Measurements from ENCODE around the gene TRIM15. TPM values are rescaled to one million over a fixed set of nuclear protein-coding genes. Genes with fewer than 3 reads are reported as not detected.

TRIM15 gene
- total RNA-seq, 1 experiment from 2014 or later, result 0.35 TPM

DNA sequence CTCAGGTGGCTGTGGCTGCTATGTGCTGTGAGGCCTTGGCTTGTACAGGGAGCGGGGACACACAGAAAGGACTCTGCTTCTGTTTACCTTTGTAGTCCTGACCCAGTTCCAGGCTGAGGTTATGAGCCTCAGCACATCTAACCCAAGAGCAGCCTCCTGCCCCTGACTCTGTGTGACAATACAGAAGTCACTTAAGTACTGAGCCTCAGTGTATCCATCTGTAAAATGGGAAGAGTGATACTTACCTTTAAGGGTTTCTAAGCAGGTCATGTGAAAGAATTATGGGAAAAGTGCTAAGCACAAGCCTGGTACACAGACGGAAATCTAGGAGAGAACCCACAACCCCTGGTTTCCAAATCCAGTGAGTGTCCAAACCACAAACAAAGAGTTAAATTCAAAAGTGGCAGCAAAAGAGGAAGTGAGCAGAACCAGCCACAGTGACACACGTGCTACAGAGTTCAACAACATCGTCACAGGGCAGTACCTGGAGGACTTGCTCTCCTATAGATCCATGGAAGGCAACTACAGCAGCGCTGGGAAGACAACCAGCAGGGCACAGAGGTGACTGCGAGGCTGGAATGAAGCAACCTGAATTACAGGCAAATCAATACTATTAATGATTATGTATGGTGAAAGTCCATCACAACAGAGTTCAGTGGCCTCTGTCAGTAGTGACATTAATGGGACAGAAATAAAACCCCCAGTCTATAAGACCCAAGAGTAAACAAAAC is 37.4 kb downstream of the TRIM15 start:
- ChIA-PET POLR2A (no interaction called here), CTCF (no interaction called here)
- no peak overlapping the region for H3K27ac Mint-ChIP-seq
- peaks cover 3% of the 10 kb centered on the region; the same call in 1 of the 2 replicates for H3K27me3 Mint-ChIP-seq (ENCODE audit: low read depth)
- H3K9me3 Mint-ChIP-seq, result no peaks in the 10 kb centered on the region
- DNase-seq (ENCODE audit: low spot score), result no peak
- peaks cover 34% of the 10 kb centered on the region for H3K36me3 Mint-ChIP-seq
- peaks cover 40% of the 10 kb centered on the region for H3K4me1 Mint-ChIP-seq
- TF ChIP-seq SP1 (CRISPR knock-in tag; conservative IDR thresholded peaks at IDR 0.05), result no peak
- TF ChIP-seq JAZF1 (CRISPR knock-in tag; IDR thresholded peaks at IDR 0.05), result no peak
- no peak for TF ChIP-seq EMX1 (CRISPR knock-in tag; IDR thresholded peaks at IDR 0.05)
- no peak for TF ChIP-seq ZNF396 (CRISPR knock-in tag; IDR thresholded peaks at IDR 0.05; ENCODE audit: borderline replicate concordance)
- TF ChIP-seq, protein P1, sequence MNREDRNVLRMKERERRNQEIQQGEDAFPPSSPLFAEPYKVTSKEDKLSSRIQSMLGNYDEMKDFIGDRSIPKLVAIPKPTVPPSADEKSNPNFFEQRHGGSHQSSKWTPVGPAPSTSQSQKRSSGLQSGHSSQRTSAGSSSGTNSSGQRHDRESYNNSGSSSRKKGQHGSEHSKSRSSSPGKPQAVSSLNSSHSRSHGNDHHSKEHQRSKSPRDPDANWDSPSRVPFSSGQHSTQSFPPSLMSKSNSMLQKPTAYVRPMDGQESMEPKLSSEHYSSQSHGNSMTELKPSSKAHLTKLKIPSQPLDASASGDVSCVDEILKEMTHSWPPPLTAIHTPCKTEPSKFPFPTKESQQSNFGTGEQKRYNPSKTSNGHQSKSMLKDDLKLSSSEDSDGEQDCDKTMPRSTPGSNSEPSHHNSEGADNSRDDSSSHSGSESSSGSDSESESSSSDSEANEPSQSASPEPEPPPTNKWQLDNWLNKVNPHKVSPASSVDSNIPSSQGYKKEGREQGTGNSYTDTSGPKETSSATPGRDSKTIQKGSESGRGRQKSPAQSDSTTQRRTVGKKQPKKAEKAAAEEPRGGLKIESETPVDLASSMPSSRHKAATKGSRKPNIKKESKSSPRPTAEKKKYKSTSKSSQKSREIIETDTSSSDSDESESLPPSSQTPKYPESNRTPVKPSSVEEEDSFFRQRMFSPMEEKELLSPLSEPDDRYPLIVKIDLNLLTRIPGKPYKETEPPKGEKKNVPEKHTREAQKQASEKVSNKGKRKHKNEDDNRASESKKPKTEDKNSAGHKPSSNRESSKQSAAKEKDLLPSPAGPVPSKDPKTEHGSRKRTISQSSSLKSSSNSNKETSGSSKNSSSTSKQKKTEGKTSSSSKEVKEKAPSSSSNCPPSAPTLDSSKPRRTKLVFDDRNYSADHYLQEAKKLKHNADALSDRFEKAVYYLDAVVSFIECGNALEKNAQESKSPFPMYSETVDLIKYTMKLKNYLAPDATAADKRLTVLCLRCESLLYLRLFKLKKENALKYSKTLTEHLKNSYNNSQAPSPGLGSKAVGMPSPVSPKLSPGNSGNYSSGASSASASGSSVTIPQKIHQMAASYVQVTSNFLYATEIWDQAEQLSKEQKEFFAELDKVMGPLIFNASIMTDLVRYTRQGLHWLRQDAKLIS (CRISPR knock-in tag; IDR thresholded peaks at IDR 0.05; ENCODE audit: borderline replicate concordance), result no peak
- no peak for TF ChIP-seq NFATC4 (CRISPR knock-in tag; IDR thresholded peaks at IDR 0.05)
- TF ChIP-seq TP53 (CRISPR knock-in tag; IDR thresholded peaks at IDR 0.05), result no peak
- TF ChIP-seq ZNF232 (CRISPR knock-in tag; IDR thresholded peaks at IDR 0.05), result no peak
- H3K4me3 Mint-ChIP-seq, result no peak overlapping the region
- no peak for ATAC-seq

DNA sequence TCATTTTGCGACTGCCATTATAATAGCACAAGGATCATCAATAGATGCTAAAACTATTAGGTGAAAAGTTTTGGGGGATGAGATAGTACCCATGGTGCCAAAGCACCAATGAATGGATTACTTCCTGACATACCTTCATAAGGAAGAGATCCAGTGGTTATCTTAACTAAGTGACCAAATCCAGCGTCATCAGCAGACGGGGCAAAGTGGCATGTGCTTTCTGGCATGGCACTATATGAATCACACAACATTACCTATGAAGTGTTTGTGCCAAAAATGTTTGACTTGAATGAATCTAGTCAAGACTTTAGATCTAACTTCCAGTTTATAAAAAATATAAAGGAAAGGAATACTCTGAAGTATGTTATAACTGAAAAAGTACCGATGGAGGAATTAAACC is 39.0 kb downstream of the TRIM15 start:
- ChIA-PET CTCF (no interaction called here), POLR2A (no interaction called here)
- DNase-seq (ENCODE audit: low spot score) (no peak), ATAC-seq (no peak)
- no peaks in the 10 kb centered on the region for H3K9me3 Mint-ChIP-seq
- H3K4me1 Mint-ChIP-seq, result peaks cover 55% of the 10 kb centered on the region
- H3K27ac Mint-ChIP-seq, result no peak overlapping the region
- H3K36me3 Mint-ChIP-seq, result peaks cover 28% of the 10 kb centered on the region
- H3K4me3 Mint-ChIP-seq, result no peak overlapping the region
- H3K27me3 Mint-ChIP-seq (ENCODE audit: low read depth), result peaks cover 3% of the 10 kb centered on the region; the same call in 1 of the 2 replicates
- TF ChIP-seq, protein P2, sequence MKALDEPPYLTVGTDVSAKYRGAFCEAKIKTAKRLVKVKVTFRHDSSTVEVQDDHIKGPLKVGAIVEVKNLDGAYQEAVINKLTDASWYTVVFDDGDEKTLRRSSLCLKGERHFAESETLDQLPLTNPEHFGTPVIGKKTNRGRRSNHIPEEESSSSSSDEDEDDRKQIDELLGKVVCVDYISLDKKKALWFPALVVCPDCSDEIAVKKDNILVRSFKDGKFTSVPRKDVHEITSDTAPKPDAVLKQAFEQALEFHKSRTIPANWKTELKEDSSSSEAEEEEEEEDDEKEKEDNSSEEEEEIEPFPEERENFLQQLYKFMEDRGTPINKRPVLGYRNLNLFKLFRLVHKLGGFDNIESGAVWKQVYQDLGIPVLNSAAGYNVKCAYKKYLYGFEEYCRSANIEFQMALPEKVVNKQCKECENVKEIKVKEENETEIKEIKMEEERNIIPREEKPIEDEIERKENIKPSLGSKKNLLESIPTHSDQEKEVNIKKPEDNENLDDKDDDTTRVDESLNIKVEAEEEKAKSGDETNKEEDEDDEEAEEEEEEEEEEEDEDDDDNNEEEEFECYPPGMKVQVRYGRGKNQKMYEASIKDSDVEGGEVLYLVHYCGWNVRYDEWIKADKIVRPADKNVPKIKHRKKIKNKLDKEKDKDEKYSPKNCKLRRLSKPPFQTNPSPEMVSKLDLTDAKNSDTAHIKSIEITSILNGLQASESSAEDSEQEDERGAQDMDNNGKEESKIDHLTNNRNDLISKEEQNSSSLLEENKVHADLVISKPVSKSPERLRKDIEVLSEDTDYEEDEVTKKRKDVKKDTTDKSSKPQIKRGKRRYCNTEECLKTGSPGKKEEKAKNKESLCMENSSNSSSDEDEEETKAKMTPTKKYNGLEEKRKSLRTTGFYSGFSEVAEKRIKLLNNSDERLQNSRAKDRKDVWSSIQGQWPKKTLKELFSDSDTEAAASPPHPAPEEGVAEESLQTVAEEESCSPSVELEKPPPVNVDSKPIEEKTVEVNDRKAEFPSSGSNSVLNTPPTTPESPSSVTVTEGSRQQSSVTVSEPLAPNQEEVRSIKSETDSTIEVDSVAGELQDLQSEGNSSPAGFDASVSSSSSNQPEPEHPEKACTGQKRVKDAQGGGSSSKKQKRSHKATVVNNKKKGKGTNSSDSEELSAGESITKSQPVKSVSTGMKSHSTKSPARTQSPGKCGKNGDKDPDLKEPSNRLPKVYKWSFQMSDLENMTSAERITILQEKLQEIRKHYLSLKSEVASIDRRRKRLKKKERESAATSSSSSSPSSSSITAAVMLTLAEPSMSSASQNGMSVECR (CRISPR knock-in tag; IDR thresholded peaks at IDR 0.05; ENCODE audit: borderline replicate concordance), result no peak
- no peak for TF ChIP-seq ZNF317 (CRISPR knock-in tag; IDR thresholded peaks at IDR 0.05; ENCODE audit: borderline replicate concordance, low read depth)
- TF ChIP-seq, protein P3, sequence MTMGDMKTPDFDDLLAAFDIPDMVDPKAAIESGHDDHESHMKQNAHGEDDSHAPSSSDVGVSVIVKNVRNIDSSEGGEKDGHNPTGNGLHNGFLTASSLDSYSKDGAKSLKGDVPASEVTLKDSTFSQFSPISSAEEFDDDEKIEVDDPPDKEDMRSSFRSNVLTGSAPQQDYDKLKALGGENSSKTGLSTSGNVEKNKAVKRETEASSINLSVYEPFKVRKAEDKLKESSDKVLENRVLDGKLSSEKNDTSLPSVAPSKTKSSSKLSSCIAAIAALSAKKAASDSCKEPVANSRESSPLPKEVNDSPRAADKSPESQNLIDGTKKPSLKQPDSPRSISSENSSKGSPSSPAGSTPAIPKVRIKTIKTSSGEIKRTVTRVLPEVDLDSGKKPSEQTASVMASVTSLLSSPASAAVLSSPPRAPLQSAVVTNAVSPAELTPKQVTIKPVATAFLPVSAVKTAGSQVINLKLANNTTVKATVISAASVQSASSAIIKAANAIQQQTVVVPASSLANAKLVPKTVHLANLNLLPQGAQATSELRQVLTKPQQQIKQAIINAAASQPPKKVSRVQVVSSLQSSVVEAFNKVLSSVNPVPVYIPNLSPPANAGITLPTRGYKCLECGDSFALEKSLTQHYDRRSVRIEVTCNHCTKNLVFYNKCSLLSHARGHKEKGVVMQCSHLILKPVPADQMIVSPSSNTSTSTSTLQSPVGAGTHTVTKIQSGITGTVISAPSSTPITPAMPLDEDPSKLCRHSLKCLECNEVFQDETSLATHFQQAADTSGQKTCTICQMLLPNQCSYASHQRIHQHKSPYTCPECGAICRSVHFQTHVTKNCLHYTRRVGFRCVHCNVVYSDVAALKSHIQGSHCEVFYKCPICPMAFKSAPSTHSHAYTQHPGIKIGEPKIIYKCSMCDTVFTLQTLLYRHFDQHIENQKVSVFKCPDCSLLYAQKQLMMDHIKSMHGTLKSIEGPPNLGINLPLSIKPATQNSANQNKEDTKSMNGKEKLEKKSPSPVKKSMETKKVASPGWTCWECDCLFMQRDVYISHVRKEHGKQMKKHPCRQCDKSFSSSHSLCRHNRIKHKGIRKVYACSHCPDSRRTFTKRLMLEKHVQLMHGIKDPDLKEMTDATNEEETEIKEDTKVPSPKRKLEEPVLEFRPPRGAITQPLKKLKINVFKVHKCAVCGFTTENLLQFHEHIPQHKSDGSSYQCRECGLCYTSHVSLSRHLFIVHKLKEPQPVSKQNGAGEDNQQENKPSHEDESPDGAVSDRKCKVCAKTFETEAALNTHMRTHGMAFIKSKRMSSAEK (CRISPR knock-in tag; IDR thresholded peaks at IDR 0.05; ENCODE audit: borderline replicate concordance), result no peak
- no peak for TF ChIP-seq TP53 (CRISPR knock-in tag; IDR thresholded peaks at IDR 0.05)
- no peak for TF ChIP-seq SOX15 (CRISPR knock-in tag; IDR thresholded peaks at IDR 0.05)
- TF ChIP-seq, protein P4, sequence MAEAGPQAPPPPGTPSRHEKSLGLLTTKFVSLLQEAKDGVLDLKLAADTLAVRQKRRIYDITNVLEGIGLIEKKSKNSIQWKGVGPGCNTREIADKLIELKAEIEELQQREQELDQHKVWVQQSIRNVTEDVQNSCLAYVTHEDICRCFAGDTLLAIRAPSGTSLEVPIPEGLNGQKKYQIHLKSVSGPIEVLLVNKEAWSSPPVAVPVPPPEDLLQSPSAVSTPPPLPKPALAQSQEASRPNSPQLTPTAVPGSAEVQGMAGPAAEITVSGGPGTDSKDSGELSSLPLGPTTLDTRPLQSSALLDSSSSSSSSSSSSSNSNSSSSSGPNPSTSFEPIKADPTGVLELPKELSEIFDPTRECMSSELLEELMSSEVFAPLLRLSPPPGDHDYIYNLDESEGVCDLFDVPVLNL (CRISPR knock-in tag; IDR thresholded peaks at IDR 0.05; ENCODE audit: borderline replicate concordance, low read depth), result no peak
- TF ChIP-seq GABPB1 (CRISPR knock-in tag; IDR thresholded peaks at IDR 0.05), result no peak
- TF ChIP-seq FOXJ3 (CRISPR knock-in tag; IDR thresholded peaks at IDR 0.05; ENCODE audit: borderline replicate concordance), result no peak
- TF ChIP-seq, protein P5, sequence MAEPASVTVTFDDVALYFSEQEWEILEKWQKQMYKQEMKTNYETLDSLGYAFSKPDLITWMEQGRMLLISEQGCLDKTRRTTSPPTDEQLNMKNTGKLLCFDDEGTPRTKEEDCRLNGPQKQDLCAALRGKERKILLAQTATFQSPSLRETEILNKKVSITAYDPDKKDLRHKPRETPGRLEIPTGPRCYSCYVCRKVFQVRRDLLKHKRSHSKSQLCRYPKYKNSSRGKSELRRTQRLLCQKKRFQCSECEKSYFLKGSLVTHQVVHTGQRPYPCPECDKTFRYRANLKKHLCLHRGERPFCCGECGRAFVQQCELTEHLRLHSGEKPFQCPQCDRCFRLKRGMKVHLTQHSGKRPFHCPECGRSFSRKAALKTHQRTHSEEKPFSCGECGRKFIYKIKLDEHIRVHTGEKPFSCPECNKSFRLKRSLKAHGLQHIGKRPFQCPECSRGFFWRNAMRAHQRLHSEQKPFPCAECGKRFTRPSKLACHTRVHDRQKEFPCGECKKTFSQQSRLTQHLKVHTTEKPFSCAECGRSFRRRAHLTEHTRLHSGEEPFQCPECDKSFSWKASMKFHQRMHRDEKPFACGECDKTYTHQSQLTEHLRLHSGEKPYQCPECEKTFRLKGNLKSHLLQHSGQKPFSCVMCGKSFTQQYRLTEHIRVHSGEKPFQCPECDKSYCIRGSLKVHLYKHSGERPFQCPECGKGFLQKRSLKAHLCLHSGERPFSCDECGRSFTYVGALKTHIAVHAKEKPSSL (CRISPR knock-in tag; conservative IDR thresholded peaks at IDR 0.05), result no peak
- no peak for TF ChIP-seq IRF2 (CRISPR knock-in tag; IDR thresholded peaks at IDR 0.05; ENCODE audit: borderline replicate concordance, low read depth)
